CD4-positive, alpha-beta T cell (primary cell): Measurements from ENCODE around the gene GART. TPM values are rescaled to one million over a fixed set of nuclear protein-coding genes. Genes with fewer than 3 reads are reported as not detected.
A peak's percentile ranks its signal among the peaks of the same experiment; 100 is the strongest.

Source experiments
- ATAC-seq: fragments of 200-7000 bp; cut with Tn5 transposase; one replicate; pipeline ENCODE4 v1.10.0; 2022; ENCODE audit warnings: mild to moderate bottlenecking; ENCODE audit not compliant: poor library complexity
- CTCF ChIA-PET: fragments of 350-600 bp; sonication (Branson Sonifier 250); formaldehyde crosslinking; loops from one replicate; lab custom pipeline; 2021; ENCODE audit warnings: antibody characterized with exemption, inconsistent platforms; lab: Charles Lee
- POLR2A ChIA-PET: fragments of 350-600 bp; sonication (Branson Sonifier 250); formaldehyde crosslinking; loops from one replicate; lab custom pipeline; 2021; ENCODE audit warnings: antibody characterized with exemption, inconsistent platforms; lab: Charles Lee
- DNase-seq, 14 experiments: peaks; one replicate each; pipeline ENCODE4 v3.0.0-alpha.2; 2013 to 2020; ENCODE audit warnings: mixed read lengths in 2 of 14
- H3K27ac ChIP-seq, 2 donors: one replicate each; pipeline versions ENCODE4 v1.5.1 to v1.7.0; 2013; ENCODE audit warnings: low read length in 2 of 2, low read depth in 1 of 2, mild to moderate bottlenecking in 1 of 2
- H3K27me3 ChIP-seq, 2 experiments: 1 replicate in 1 of 2; 2 replicates in 1 of 2; pipeline versions ENCODE4 v1.6.1 to v1.7.0; 2013; ENCODE audit warnings: low read length in 2 of 2, control low read depth in 1 of 2, mild to moderate bottlenecking in 1 of 2, moderate library complexity in 1 of 2; ENCODE audit not compliant: insufficient read depth in 2 of 2, control insufficient read depth in 1 of 2
- H3K36me3 ChIP-seq: one replicate; pipeline ENCODE4 v1.6.1; 2013; ENCODE audit warnings: low read length, control low read depth; ENCODE audit not compliant: insufficient read depth
- H3K4me1 ChIP-seq: one replicate; pipeline ENCODE4 v1.6.1; 2013; ENCODE audit warnings: low read length, control low read depth; ENCODE audit not compliant: insufficient read depth
- H3K4me3 ChIP-seq: one replicate; pipeline ENCODE4 v1.5.1; 2013; ENCODE audit warnings: mild to moderate bottlenecking, low read length, moderate library complexity
- H3K9me3 ChIP-seq, 2 experiments: 1 replicate in 1 of 2; 2 replicates in 1 of 2; pipeline versions ENCODE4 v1.6.1 to v1.7.0; 2013; ENCODE audit warnings: low read length in 2 of 2, mild to moderate bottlenecking in 2 of 2, control low read depth in 1 of 2, moderate library complexity in 1 of 2; ENCODE audit not compliant: control insufficient read depth in 1 of 2, insufficient read depth in 1 of 2
- H3K27ac Mint-ChIP-seq: one replicate; pipeline ENCODE4 v1.8.0; 2020; ENCODE audit warnings: mixed read lengths
- H3K27me3 Mint-ChIP-seq: one replicate; pipeline ENCODE4 v1.8.0; 2021; ENCODE audit warnings: mixed read lengths
- H3K36me3 Mint-ChIP-seq: one replicate; pipeline ENCODE4 v1.8.0; 2021; ENCODE audit warnings: low read depth, mixed read lengths
- H3K4me1 Mint-ChIP-seq: one replicate; pipeline ENCODE4 v1.8.0; 2021; ENCODE audit warnings: low read depth, mixed read lengths
- H3K4me3 Mint-ChIP-seq: one replicate; pipeline ENCODE4 v1.8.0; 2020; ENCODE audit warnings: mild to moderate bottlenecking, mixed read lengths
- H3K9me3 Mint-ChIP-seq: one replicate; pipeline ENCODE4 v1.8.0; 2020; ENCODE audit warnings: mixed read lengths
- intact Hi-C, 2 experiments: fragments of 100-400 bp; cut with DNase I in 1 of 2; cut with micrococcal nuclease in 1 of 2; formaldehyde crosslinking; loops; one replicate each; pipeline versions ENCODE4 v1.15.1 to v1.9.0; 2023 to 2025; cut with DNase I, micrococcal nuclease
- total RNA-seq, 174 experiments: library from RNA in 2 of 174; stranded (reverse) in 2 of 174; gene quantifications; one replicate each; pipeline ENCODE4 v1.2.3 and lab custom pipeline; 2021 to 2026
- TF ChIP-seq, protein P1 (sequence below): fragments of 200-600 bp; IDR thresholded peaks from one replicate; pipeline ENCODE4 v1.8.0; 2022; ENCODE audit warnings: antibody characterized with exemption, mild to moderate bottlenecking

The GART gene
- total RNA-seq, 2 experiments from 2014 or later, result 21.8 to 25.5 TPM

DNA sequence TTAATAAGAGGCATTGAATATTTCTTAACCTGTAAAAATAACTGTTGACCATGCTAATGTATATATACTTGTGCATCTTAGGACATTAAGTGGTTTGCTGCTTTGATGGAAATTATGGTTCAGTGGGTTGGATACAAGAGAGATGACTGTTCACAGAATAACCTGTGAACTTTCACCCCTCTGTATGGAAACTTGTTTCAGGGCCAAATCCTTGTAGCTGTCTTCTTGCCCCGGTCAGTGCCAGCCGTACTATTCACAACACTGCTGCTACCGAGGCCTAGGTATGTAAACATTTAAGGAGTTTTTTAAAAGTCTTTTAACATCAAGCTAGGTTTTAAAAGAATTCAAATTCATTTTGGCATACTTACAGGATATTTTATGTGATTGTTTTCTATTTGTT lies 30.4 kb upstream of the GART start:
- H3K4me3 Mint-ChIP-seq, result no peak overlapping the region
- no peak for ATAC-seq
- H3K4me1 Mint-ChIP-seq, result peaks cover 28% of the 10 kb centered on the region
- peaks cover 88% of the 10 kb centered on the region for H3K36me3 Mint-ChIP-seq
- Histone ChIP-seq H3K9me3 (no peaks in the 10 kb centered on the region), H3K4me3 (no peak overlapping the region), H3K36me3 (peaks cover 92% of the 10 kb centered on the region), H3K27ac (no peak overlapping the region), H3K27me3 (no peaks in the 10 kb centered on the region), H3K4me1 (no peaks in the 10 kb centered on the region)
- intact Hi-C loops, result no loop called here
- CTCF ChIA-PET, result interaction anchor here (0.7 to 2.6 kb wide), 6 partner anchors 11 to 632 kb away, joined by 3 to 7 read pairs (median 4); partner anchors contain the start of gene DONSON
- POLR2A ChIA-PET, result interaction anchor here (0.5 to 3.9 kb wide), 3 partner anchors 16 to 74 kb away, joined by 3 to 25 read pairs (median 15); partner anchors contain the start of genes DONSON, GART and SON
- H3K27me3 Mint-ChIP-seq, result no peaks in the 10 kb centered on the region
- DNase-seq, result no peak
- peak overlapping the region; percentile 48 for H3K27ac Mint-ChIP-seq
- no peaks in the 10 kb centered on the region for H3K9me3 Mint-ChIP-seq
- TF ChIP-seq, protein P1, sequence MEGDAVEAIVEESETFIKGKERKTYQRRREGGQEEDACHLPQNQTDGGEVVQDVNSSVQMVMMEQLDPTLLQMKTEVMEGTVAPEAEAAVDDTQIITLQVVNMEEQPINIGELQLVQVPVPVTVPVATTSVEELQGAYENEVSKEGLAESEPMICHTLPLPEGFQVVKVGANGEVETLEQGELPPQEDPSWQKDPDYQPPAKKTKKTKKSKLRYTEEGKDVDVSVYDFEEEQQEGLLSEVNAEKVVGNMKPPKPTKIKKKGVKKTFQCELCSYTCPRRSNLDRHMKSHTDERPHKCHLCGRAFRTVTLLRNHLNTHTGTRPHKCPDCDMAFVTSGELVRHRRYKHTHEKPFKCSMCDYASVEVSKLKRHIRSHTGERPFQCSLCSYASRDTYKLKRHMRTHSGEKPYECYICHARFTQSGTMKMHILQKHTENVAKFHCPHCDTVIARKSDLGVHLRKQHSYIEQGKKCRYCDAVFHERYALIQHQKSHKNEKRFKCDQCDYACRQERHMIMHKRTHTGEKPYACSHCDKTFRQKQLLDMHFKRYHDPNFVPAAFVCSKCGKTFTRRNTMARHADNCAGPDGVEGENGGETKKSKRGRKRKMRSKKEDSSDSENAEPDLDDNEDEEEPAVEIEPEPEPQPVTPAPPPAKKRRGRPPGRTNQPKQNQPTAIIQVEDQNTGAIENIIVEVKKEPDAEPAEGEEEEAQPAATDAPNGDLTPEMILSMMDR, result no peak

DNA sequence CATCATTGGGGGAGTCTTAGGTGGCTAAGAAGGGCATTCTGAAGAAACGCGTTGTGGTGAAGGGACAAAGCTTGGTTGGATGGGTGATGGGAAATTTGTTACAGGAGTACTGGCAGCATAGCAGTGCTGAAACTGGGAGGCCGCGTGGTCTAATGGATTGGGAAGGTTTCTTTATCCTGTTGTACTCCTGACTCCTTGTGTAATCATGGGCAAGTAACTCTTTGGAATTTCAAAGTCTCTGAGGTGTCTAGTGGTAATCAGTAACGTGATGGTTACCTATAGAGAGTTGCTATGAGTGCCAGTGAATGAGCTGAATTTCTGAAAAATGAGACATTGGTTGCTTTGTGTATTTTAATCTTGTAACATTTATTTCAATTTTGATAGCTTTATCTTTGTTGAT lies 28.1 kb upstream of the GART start:
- POLR2A ChIA-PET, result interaction anchor here (1.0 to 3.3 kb wide), 2 partner anchors 19 to 28 kb away, joined by 4 to 15 read pairs; partner anchors contain the start of genes DONSON and GART
- no peaks in the 10 kb centered on the region for H3K9me3 Mint-ChIP-seq
- H3K4me3 Mint-ChIP-seq, result no peak overlapping the region
- TF ChIP-seq, protein P1, result no peak
- peaks cover 79% of the 10 kb centered on the region for H3K36me3 ChIP-seq
- no peaks in the 10 kb centered on the region for H3K27me3 Mint-ChIP-seq
- no peak for DNase-seq
- peaks cover 33% of the 10 kb centered on the region for H3K4me1 Mint-ChIP-seq
- CTCF ChIA-PET, result no interaction called here
- no peaks in the 10 kb centered on the region for H3K9me3 ChIP-seq
- no peak overlapping the region for H3K27ac ChIP-seq
- H3K36me3 Mint-ChIP-seq, result peaks cover 75% of the 10 kb centered on the region
- ATAC-seq, result no peak
- H3K27ac Mint-ChIP-seq, result peak overlapping the region; percentile 72
- intact Hi-C loops, result no loop called here
- H3K4me3 ChIP-seq, result no peak overlapping the region
- H3K27me3 ChIP-seq, result no peaks in the 10 kb centered on the region
- no peaks in the 10 kb centered on the region for H3K4me1 ChIP-seq

DNA sequence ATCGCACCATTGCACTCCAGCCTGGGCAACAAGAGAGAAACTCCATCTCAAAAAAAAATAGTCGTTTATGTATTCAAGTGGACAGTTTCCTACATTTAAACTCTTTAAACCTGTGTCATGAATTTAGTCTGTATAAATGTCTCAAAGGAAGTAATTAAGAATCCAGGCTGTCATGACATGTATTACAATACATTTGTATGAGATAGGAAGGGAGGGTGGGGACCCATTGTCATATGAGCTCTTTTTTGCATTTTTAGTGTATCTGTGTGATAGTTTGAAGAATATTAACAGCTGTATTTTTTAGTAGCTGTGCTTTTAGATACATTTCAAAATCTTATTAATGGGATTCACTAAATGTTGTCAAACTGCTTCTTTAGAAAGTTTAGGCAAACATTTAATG lies 26.5 kb upstream of the GART start:
- Histone ChIP-seq H3K9me3 (no peaks in the 10 kb centered on the region), H3K36me3 (peaks cover 72% of the 10 kb centered on the region), H3K4me3 (no peak overlapping the region), H3K27me3 (no peaks in the 10 kb centered on the region), H3K4me1 (no peaks in the 10 kb centered on the region), H3K27ac (no peak overlapping the region)
- intact Hi-C loops, result no loop called here
- POLR2A ChIA-PET, result interaction anchor here (1.3 to 1.5 kb wide), 2 partner anchors 20 to 38 kb away, joined by 3 to 4 read pairs; partner anchors contain the start of gene DONSON
- TF ChIP-seq, protein P1, result no peak
- no peaks in the 10 kb centered on the region for H3K9me3 Mint-ChIP-seq
- peaks cover 39% of the 10 kb centered on the region for H3K4me1 Mint-ChIP-seq
- H3K27me3 Mint-ChIP-seq, result no peaks in the 10 kb centered on the region
- ATAC-seq (no peak), DNase-seq (no peak)
- peak overlapping the region; percentile 59 for H3K27ac Mint-ChIP-seq
- peaks cover 73% of the 10 kb centered on the region for H3K36me3 Mint-ChIP-seq
- no peak overlapping the region for H3K4me3 Mint-ChIP-seq
- CTCF ChIA-PET, result no interaction called here
